Left lung (tissue), 10 donors: ENCODE measurements around the gene SASS6. TPM values are rescaled to one million over a fixed set of nuclear protein-coding genes. Genes with fewer than 3 reads are reported as not detected.
"Not testable (repeated sequence)": the region's sequence is repeated elsewhere in the genome, so short reads cannot be mapped to it uniquely, and the experiment has no call there.

Experiments used
- ATAC-seq: fragments of 200-7000 bp; cut with Tn5 transposase; one replicate; pipeline ENCODE4 v1.9.1; 2020; ENCODE audit warnings: moderate library complexity
- DNase-seq, 4 donors: peaks; one replicate each; pipeline ENCODE4 v3.0.0-alpha.2; 2013 to 2020
- H3K27ac ChIP-seq, 2 donors: fragments of 200-600 bp; sonication (generic) in 1 of 2; one replicate each; pipeline versions ENCODE4 v1.5.0 to v1.8.0; 2020 to 2021
- H3K27me3 ChIP-seq, 2 donors: fragments of 200-600 bp; sonication (generic) in 1 of 2; one replicate each; pipeline versions ENCODE4 v1.5.0 to v1.8.0; 2020 to 2021
- H3K36me3 ChIP-seq, 2 donors: fragments of 200-600 bp; sonication (generic) in 1 of 2; one replicate each; pipeline versions ENCODE4 v1.5.0 to v1.8.0; 2020 to 2021
- H3K4me1 ChIP-seq, 2 donors: fragments of 200-600 bp; one replicate each; pipeline ENCODE4 v1.8.0; 2021
- H3K4me3 ChIP-seq, 2 donors: fragments of 200-600 bp; sonication (generic) in 1 of 2; one replicate each; pipeline versions ENCODE4 v1.5.0 to v1.8.0; 2020 to 2021; ENCODE audit warnings: mild to moderate bottlenecking in 1 of 2
- H3K9me3 ChIP-seq, 2 donors: fragments of 200-600 bp; sonication (generic) in 1 of 2; one replicate each; pipeline versions ENCODE4 v1.5.0 to v1.8.0; 2020 to 2021
- intact Hi-C, 2 donors: fragments of 100-400 bp; cut with DNase I; formaldehyde crosslinking; loops; one replicate each; pipeline versions ENCODE4 v1.11.2 to v1.14.2; 2022
- polyA plus RNA-seq, 6 donors: library from polyadenylated mRNA; unstranded; fragments of 120-200 nt; gene quantifications; one replicate each; pipeline ENCODE4 v1.2.1, GENCODE V29; 2013; ENCODE audit not compliant: insufficient read length in 6 of 6
- total RNA-seq, 2 donors: library from RNA; stranded (reverse); fragmentation: NEBNext Ultra II Directional; extraction: Animal tissue kit (Norgen Biotek cat#: 25700); gene quantifications; one replicate each; pipeline ENCODE4 v1.2.1, GENCODE V29; 2021
- TF ChIP-seq, protein P1 (sequence below), 2 donors: fragments of 200-600 bp; sonication (generic) in 1 of 2; IDR thresholded peaks; one replicate each; pipeline versions ENCODE4 v1.5.0 to v1.8.0; 2021; ENCODE audit warnings: antibody characterized with exemption in 2 of 2
- donor health status: DM: no; HTN: yes; CAD: no.
- donor health status: DM: no; HTN: no; CAD: no.

SASS6 gene
- total and polyA plus RNA-seq, 8 donors = 3.1 to 9.9 (median 7.9) TPM

DNA sequence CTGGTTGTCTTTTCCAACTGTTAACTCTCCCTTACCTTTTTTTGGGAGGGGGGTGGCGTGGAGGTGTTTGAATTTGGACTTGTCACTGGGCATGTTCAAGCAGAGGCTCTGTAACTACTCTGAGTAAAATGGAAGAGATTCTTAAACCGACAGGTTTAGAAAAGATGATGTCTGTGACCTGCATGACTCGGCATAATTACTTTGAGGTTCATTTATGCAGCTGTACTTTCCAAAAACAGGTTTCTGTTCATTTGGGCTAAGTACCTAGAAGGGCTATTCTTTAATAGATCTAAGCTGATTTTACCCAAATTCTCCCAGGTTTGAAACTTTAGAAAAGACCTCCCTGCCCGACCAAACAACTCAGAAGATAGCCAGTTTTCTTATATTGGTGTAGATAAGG, 82.6 kb downstream of the SASS6 start:
- H3K4me1 ChIP-seq = peaks cover 3 to 76% of the 10 kb centered on the region in 2 donors
- peaks cover 0 to 14% of the 10 kb centered on the region in 2 donors for H3K36me3 ChIP-seq
- DNase-seq = no peak
- TF ChIP-seq, protein P1, sequence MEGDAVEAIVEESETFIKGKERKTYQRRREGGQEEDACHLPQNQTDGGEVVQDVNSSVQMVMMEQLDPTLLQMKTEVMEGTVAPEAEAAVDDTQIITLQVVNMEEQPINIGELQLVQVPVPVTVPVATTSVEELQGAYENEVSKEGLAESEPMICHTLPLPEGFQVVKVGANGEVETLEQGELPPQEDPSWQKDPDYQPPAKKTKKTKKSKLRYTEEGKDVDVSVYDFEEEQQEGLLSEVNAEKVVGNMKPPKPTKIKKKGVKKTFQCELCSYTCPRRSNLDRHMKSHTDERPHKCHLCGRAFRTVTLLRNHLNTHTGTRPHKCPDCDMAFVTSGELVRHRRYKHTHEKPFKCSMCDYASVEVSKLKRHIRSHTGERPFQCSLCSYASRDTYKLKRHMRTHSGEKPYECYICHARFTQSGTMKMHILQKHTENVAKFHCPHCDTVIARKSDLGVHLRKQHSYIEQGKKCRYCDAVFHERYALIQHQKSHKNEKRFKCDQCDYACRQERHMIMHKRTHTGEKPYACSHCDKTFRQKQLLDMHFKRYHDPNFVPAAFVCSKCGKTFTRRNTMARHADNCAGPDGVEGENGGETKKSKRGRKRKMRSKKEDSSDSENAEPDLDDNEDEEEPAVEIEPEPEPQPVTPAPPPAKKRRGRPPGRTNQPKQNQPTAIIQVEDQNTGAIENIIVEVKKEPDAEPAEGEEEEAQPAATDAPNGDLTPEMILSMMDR (IDR thresholded peaks at IDR 0.05) = no peak
- no peaks in the 10 kb centered on the region for H3K9me3 ChIP-seq
- no peak overlapping the region for H3K4me3 ChIP-seq
- no peak for ATAC-seq
- intact Hi-C loops = no loop called here
- no peaks in the 10 kb centered on the region for H3K27me3 ChIP-seq
- no peak overlapping the region for H3K27ac ChIP-seq

DNA sequence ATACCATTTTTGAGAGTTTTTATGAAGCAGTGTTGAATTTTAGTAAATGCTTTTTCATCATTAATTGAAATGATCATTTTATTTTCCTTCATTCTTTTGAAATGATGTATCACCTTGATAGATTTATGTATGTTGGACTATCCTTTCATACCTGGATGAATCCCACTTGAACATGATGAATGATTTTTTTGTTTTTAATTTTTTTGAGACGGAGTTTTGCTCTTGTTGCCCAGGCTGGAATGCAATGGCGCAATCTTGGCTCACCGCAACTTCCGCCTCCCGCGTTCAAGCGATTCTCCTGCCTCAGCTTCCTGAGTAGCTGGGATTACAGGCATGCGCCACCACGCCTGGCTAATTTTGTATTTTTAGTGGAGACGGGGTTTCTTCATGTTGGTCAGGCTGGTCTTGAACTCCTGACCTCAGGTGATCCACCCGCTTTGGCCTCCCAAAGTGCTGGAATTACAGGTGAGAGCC, 85.5 kb downstream of the SASS6 start:
- H3K27me3 ChIP-seq, ATAC-seq, intact Hi-C loops, H3K36me3 ChIP-seq, H3K4me3 ChIP-seq, H3K9me3 ChIP-seq: not testable (repeated sequence)
- Histone ChIP-seq H3K27ac (peak overlapping the region in 1 of 2 donors; percentile 82), H3K4me1 (peaks cover 3 to 79% of the 10 kb centered on the region in 2 donors)
- peak in 1 of 4 donors; percentile 89 for DNase-seq

DNA sequence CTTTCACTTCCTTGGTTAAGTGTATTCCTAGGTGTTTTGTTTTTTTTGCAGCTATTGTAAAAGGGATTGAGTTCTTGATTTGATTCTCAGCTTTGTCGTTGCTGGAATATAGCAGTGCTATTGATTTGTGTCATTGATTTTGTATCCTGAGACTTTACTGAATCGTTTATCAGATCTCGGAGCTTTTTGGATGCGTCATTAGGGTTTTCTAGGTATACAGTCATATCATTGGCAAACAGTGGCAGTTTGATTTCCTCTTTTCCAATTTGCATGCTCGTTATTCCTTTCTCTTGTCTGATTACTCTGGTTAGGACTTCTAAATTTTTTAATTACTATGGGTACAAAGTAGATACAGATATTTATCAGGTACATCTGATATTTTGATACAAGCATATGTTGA, 87.5 kb downstream of the SASS6 start:
- no peak for ATAC-seq
- intact Hi-C loops = no loop called here
- Histone ChIP-seq H3K9me3 (no peaks in the 10 kb centered on the region), H3K36me3 (peaks cover 0 to 3% of the 10 kb centered on the region in 2 donors), H3K4me1 (peaks cover 3 to 79% of the 10 kb centered on the region in 2 donors), H3K27ac (no peak overlapping the region), H3K27me3 (no peaks in the 10 kb centered on the region), H3K4me3 (no peak overlapping the region)
- DNase-seq = no peak
- TF ChIP-seq, protein P1 (IDR thresholded peaks at IDR 0.05) = no peak

DNA sequence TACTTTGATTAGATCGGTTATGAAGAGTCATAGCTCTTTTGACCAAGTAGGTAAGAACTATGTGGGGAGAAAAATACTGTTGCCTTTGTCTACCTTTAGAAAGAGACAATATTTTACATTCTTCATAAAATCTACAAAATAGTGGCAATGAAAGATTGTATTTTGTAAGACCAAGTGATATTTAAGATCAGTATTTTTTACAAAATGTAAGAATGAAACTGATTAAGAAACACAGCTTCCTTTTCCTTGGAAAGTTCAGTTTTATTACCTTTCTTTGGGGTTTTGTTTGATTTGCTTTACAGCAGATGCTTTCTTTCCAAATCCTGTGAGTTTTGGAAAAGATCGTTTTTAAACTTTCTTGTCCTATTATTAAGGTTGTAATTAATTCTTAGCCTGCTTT, 93.1 kb downstream of the SASS6 start:
- intact Hi-C loops = no loop called here
- TF ChIP-seq, protein P1 (IDR thresholded peaks at IDR 0.05) = no peak
- Histone ChIP-seq H3K4me3 (peak overlapping the region; percentile 76 to 80), H3K4me1 (peaks cover 0 to 55% of the 10 kb centered on the region in 2 donors), H3K36me3 (no peaks in the 10 kb centered on the region), H3K9me3 (no peaks in the 10 kb centered on the region), H3K27ac (peak overlapping the region; percentile 98), H3K27me3 (no peaks in the 10 kb centered on the region)
- DNase-seq = no peak
- ATAC-seq = no peak

DNA sequence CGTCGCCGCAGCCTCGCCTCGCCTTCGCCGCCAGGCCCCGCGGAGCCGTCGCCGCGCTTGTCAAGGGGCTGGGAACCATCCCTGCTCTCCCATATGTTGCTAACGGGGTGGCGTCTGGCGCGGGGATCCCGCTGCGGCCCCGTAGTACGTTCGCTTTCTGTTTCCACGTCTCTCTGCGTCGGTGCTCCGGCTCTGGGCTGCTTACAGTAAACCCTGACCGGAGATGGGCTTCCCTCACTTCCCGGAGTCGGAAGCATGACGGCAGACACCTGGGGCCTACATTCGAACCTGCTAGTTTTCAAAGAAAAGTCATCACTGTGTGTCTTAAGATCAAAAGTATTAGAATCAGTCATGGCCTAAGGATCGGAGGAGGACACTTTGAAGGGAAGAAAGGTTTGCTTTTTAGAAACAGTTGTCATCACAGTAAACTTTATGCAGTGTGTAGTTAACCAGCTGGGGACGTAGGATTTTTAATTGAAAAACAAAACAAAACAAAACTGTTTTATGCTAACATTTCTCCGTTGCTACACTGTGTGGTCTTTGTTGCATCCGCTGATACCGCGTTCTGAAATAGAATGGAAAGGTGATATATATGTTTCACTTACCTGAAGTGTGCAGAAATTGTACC, 94.0 kb downstream of the SASS6 start:
- no peaks in the 10 kb centered on the region for H3K27me3 ChIP-seq
- H3K36me3 ChIP-seq = no peaks in the 10 kb centered on the region
- peak in 3 of 4 donors; percentile 68 to 76 (median 74) for DNase-seq
- peak overlapping the region; percentile 76 to 80 for H3K4me3 ChIP-seq
- H3K27ac ChIP-seq = peak overlapping the region; percentile 98
- peak; percentile 49 for ATAC-seq
- H3K9me3 ChIP-seq = no peaks in the 10 kb centered on the region
- H3K4me1 ChIP-seq = peaks cover 0 to 55% of the 10 kb centered on the region in 2 donors
- intact Hi-C loops = no loop called here
- TF ChIP-seq, protein P1 (IDR thresholded peaks at IDR 0.05) = no peak
